Endothelial cell of umbilical vein (primary cell): ENCODE results near the gene CDH15. TPM values are rescaled to one million over a fixed set of nuclear protein-coding genes. Genes with fewer than 3 reads are reported as not detected.

Experiments
- BruUV-seq: library from RNA; stranded (reverse); fragments of 400-500 nt; replicated peaks from 2 replicates; lab custom pipeline; 2021; lab: Mats Ljungman, UMichigan
- CTCF ChIA-PET: fragments of 300-600, 350-600 bp; sonication (Branson Sonifier 250); formaldehyde crosslinking; loops from one replicate; lab custom pipeline; 2021; ENCODE audit warnings: antibody characterized with exemption, inconsistent platforms; lab: Charles Lee
- POLR2A ChIA-PET: fragments of 300-600, 350-600 bp; sonication (Branson Sonifier 250); formaldehyde crosslinking; loops from one replicate; lab custom pipeline; 2021; ENCODE audit warnings: antibody characterized with exemption, inconsistent platforms; lab: Charles Lee
- DNase-seq: peaks from one replicate; pipeline ENCODE4 v3.0.0-alpha.2; 2011; ENCODE audit warnings: low read depth, low spot score
- FAIRE-seq: peaks from 2 replicates; lab custom pipeline; 2011; peaks lifted over from hg19 to GRCh38; lab: Jason Lieb, UNC
- H2AFZ ChIP-seq: 2 replicates; pipeline ENCODE4 v1.6.0; 2012; ENCODE audit warnings: low read depth, low read length, control low read depth, inconsistent platforms
- H3K27ac ChIP-seq: 2 replicates; pipeline ENCODE4 v1.5.1; 2011; ENCODE audit warnings: low read depth, mild to moderate bottlenecking, control low read depth, low read length, moderate library complexity; ENCODE audit not compliant: insufficient read depth
- H3K27me3 ChIP-seq, 2 experiments: 2 replicates each; pipeline versions ENCODE4 v1.6.0 to v1.6.1; 2011; ENCODE audit warnings: low read length in 2 of 2, mixed read lengths in 1 of 2; ENCODE audit not compliant: control insufficient read depth in 2 of 2, insufficient read depth in 2 of 2
- H3K36me3 ChIP-seq, 2 experiments: 2 replicates in 1 of 2; 3 replicates in 1 of 2; pipeline ENCODE4 v1.5.1; 2011; ENCODE audit warnings: low read length in 2 of 2, mild to moderate bottlenecking in 1 of 2, moderate library complexity in 1 of 2; ENCODE audit not compliant: control insufficient read depth in 2 of 2, insufficient read depth in 2 of 2; ENCODE audit errors: extremely low read depth in 1 of 2
- H3K4me1 ChIP-seq: 3 replicates; pipeline ENCODE4 v1.5.1; 2011; ENCODE audit warnings: mild to moderate bottlenecking, low read length; ENCODE audit not compliant: control insufficient read depth, insufficient read depth; ENCODE audit errors: extremely low read depth
- H3K4me2 ChIP-seq: 2 replicates; pipeline ENCODE4 v1.6.1; 2011; ENCODE audit warnings: low read length, control low read depth, mixed read lengths; ENCODE audit not compliant: insufficient read depth
- H3K4me3 ChIP-seq, 3 experiments: fragments of 200-600 bp in 1 of 3; sonication (generic), shearing (Covaris generic) in 1 of 3; replicated peaks in 1 of 3; 2 replicates each; pipeline ENCODE4 v1.5.1; 2011 to 2016; ENCODE audit warnings: control low read depth in 3 of 3, low read length in 3 of 3, mild to moderate bottlenecking in 2 of 3, inconsistent platforms in 1 of 3, low read depth in 1 of 3, moderate library complexity in 1 of 3; ENCODE audit not compliant: insufficient read depth in 1 of 3
- H3K79me2 ChIP-seq: 2 replicates; pipeline ENCODE4 v1.6.0; 2012; ENCODE audit warnings: low read length, inconsistent platforms; ENCODE audit not compliant: control insufficient read depth, insufficient read depth
- H3K9ac ChIP-seq: replicated peaks from 2 replicates; pipeline ENCODE3; 2011; ENCODE audit warnings: low read length, control low read depth; ENCODE audit not compliant: insufficient read depth; ENCODE audit errors: extremely low read depth
- H3K9me1 ChIP-seq: replicated peaks from 3 replicates; pipeline ENCODE4 v1.6.0; 2011; ENCODE audit warnings: mild to moderate bottlenecking, low read length; ENCODE audit not compliant: control insufficient read depth, insufficient read depth; ENCODE audit errors: extremely low read depth
- H3K9me3 ChIP-seq: replicated peaks from 2 replicates; pipeline ENCODE4 v1.5.1; 2012; ENCODE audit warnings: low read length, inconsistent platforms; ENCODE audit not compliant: control insufficient read depth, insufficient read depth
- H4K20me1 ChIP-seq: replicated peaks from 2 replicates; pipeline ENCODE3; 2011; ENCODE audit warnings: mild to moderate bottlenecking, low read length; ENCODE audit not compliant: control insufficient read depth, insufficient read depth; ENCODE audit errors: extremely low read depth
- FOS ChIP-seq: IDR thresholded peaks from 2 replicates; pipeline ENCODE4 v1.6.1; 2011; ENCODE audit warnings: mild to moderate bottlenecking, low read length, moderate library complexity, borderline replicate concordance; ENCODE audit not compliant: insufficient read depth
- JUN ChIP-seq: IDR thresholded peaks from 2 replicates; pipeline ENCODE4 v1.6.1; 2011; ENCODE audit warnings: borderline replicate concordance, low read depth; ENCODE audit not compliant: insufficient read length, insufficient read depth
- dilution Hi-C: fragments of 300-500 bp; cut with MboI; formaldehyde crosslinking; loops from one replicate; pipeline ENCODE4 v1.15.0; 2019; ENCODE audit warnings: low sequenced_read_pairs; ENCODE audit not compliant: extremely low pct_ligation_motif_present
- intact Hi-C: fragments of 100-400 bp; cut with micrococcal nuclease; formaldehyde crosslinking; loops from one replicate; pipeline ENCODE4 v1.10.0; 2022
- polyA plus RNA-seq, 4 experiments: library from polyadenylated mRNA; depleted of rRNA in 3 of 4; stranded (reverse) in 3 of 4; unstranded in 1 of 4; fragments of >200 nt; gene quantifications; 2 replicates each; pipeline versions ENCODE4 v1.2.1 to v1.2.3, GENCODE V29; 2011 to 2012; ENCODE audit warnings: missing spikeins in 1 of 4
- total RNA-seq: library from RNA; stranded (reverse); gene quantifications from 2 replicates; pipeline ENCODE4 v1.2.3, GENCODE V29; 2021

CDH15 gene
- total and polyA plus RNA-seq, 2 donors (not counting 3 experiments of a cell fraction or from before 2014, with no cell fraction given), result 0.44 TPM; not detected in 1

- H3K27me3 ChIP-seq, result peaks cover 20 to 34% of the 10 kb centered on the region in 2 experiments
- no peak overlapping the region for H3K4me2 ChIP-seq
- DNase-seq, result no peak
- H4K20me1 ChIP-seq, result no peaks in the 10 kb centered on the region
- no peaks in the 10 kb centered on the region for H3K9me1 ChIP-seq
- intact Hi-C loops, result no loop called here
- POLR2A ChIA-PET, result no interaction called here
- H3K9ac ChIP-seq, result no peak overlapping the region
- CTCF ChIA-PET, result no interaction called here
- H3K9me3 ChIP-seq, result no peaks in the 10 kb centered on the region
- H3K4me1 ChIP-seq, result no peaks in the 10 kb centered on the region
- no peak overlapping the region for H2AFZ ChIP-seq
- no peak overlapping the region for H3K27ac ChIP-seq
- dilution Hi-C loops, result no loop called here
- no TSS peak for BruUV-seq
- H3K79me2 ChIP-seq, result no peaks in the 10 kb centered on the region
- no peaks in the 10 kb centered on the region for H3K36me3 ChIP-seq
- H3K4me3 ChIP-seq, result no peak overlapping the region
- no peak for FAIRE-seq
- TF ChIP-seq JUN, result no peak
These were observed 27.9 kb downstream of the CDH15 start for GRCh38 chr16:89199241-89200123.

- Histone ChIP-seq H4K20me1 (no peaks in the 10 kb centered on the region), H3K79me2 (no peaks in the 10 kb centered on the region), H3K4me2 (no peak within 1 kb of the TSS), H3K27ac (no peak within 1 kb of the TSS), H3K4me1 (no peaks in the 10 kb centered on the region), H3K4me3 (peak within 1 kb of the TSS in 1 of 3 experiments; percentile 24), H3K9ac (no peak within 1 kb of the TSS), H3K27me3 (peaks cover 20 to 34% of the 10 kb centered on the region in 2 experiments), H3K9me1 (no peaks in the 10 kb centered on the region), H3K36me3 (no peaks in the 10 kb centered on the region), H3K9me3 (no peaks in the 10 kb centered on the region), H2AFZ (peak within 1 kb of the TSS; percentile 78)
- BruUV-seq, result no TSS peak
- POLR2A ChIA-PET, result no interaction called here
- dilution Hi-C loops, result no loop called here
- no peak for TF ChIP-seq FOS
- FAIRE-seq (no peak), DNase-seq (no peak)
- intact Hi-C loops, result no loop called here
- CTCF ChIA-PET, result no interaction called here
These were observed 28.7 kb downstream of the CDH15 start, which contains the start of gene SLC22A31 for GRCh38 chr16:89200124-89200849. SLC22A31 (minus strand) TSS chr16:89200537; CDS start chr16:89200501, 36 bp downstream.
